HG03280 (cell line): ENCODE data around the gene C2.
"Not testable (repeated sequence)": the region's sequence is repeated elsewhere in the genome, so short reads cannot be mapped to it uniquely, and the experiment has no call there.

Source experiments
- ATAC-seq: cut with Tn5 transposase; IDR thresholded peaks from one replicate; pipeline ENCODE4 v1.9.1; 2021; ENCODE audit warnings: mild to moderate bottlenecking, moderate library complexity; ENCODE audit not compliant: unreplicated experiment

C2 gene

DNA sequence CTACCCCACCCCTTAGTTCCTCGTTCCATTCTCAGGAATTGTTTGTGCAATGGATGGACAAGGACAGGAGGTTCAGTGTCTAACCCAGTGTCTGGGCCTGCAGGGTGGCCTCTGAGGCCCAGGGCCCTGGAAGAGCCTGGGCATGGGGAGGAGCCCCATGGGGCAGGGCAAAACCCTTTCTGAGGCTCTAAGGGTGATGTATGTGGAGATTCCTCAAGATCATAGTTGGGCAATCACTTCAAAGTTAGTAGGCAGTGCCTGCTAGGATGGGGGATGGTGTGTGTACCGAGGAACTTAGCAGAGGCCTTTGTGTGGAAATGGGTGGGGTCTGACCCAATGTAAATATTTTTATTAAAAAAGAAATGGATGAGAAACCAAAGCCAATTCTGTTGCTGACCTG, 6.7 kb upstream of the C2 start:
- no peak for ATAC-seq

DNA sequence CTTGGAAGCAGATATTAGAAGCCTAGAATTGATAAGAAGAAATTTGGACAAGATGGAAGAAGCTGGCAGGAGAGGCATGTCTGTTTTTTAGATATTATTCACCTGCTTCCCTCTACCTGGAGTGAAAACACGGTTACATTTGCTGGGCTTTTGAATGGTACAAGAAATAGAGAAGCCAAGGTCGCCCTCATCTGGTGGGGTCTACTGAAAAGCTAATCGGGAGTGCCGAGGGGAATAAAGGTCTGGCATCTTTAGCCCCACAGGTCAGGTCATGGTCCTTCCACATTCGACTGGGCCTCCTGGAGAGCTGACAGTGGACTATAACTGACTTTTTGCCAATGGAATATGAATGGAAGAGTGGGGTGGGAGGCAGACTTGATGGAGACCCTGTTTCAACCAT, 4.6 kb upstream of the C2 start:
- ATAC-seq: no peak

DNA sequence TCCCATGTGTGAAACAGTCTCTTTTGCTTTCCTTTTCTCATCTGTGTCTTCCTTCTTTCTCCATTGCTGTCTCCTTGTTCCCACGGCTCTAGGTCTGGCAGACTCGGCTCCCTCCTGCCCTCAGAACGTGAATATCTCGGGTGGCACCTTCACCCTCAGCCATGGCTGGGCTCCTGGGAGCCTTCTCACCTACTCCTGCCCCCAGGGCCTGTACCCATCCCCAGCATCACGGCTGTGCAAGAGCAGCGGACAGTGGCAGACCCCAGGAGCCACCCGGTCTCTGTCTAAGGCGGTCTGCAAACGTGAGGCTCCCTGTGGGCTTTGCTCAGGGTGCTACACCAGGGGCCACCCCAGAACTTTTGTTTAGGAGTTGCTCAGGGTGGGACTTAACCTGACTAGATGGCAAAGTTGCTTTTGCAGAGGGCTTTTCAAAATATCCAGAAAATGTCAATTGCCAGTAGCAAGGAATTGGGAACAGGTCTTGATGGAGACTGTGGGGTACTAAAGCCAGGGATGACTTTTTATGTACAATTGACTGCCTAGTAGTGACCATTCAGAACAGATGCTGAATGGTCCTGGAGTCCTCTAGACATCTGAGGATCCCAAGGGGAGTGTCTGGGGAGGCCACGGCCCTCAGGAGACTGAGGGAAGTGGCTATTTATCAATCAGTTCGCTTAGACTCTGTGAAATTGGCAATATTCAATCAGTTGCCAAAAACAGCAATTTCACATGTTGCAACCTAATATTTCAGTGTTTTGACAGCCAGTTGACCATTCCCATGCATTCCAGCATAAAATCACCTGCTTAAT, 550 bp downstream of the C2 start:
- no peak for ATAC-seq

DNA sequence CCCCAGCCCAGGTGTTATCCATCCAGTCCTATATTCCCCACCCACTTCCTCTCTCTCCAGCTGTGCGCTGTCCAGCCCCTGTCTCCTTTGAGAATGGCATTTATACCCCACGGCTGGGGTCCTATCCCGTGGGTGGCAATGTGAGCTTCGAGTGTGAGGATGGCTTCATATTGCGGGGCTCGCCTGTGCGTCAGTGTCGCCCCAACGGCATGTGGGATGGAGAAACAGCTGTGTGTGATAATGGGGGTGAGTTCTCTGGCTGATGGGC, 1.1 kb downstream of the C2 start:
- ATAC-seq: no peak

DNA sequence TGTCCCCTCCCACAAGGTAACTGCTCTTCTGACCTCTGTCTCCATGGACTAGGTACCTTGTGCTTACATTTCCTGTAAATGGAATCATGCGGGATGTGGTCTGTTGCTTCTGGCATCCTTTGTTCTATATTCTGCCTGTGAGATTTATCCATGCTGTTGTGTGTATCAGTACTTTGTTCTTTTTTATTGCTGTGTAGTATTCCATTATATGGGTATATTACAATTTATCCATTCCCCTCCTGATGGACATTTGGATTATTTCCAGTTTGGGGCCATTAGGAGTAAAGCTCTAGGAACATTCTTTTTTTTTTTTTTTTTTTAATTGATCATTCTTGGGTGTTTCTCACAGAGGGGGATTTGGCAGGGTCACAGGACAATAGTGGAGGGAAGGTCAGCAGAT, 3.4 kb downstream of the C2 start:
- no peak for ATAC-seq

- ATAC-seq: not testable (repeated sequence)
Observed at GRCh38 chr6:31932137-31932536, 4.6 kb downstream of the C2 start.

- ATAC-seq: no peak
Observed at GRCh38 chr6:31933537-31933936, 6.0 kb downstream of the C2 start.

- no peak for ATAC-seq
Observed at GRCh38 chr6:31935021-31935420, 7.5 kb downstream of the C2 start.

GRCh38 chr6:31935823-31936222, 8.3 kb downstream of the C2 start:
- no peak for ATAC-seq

DNA sequence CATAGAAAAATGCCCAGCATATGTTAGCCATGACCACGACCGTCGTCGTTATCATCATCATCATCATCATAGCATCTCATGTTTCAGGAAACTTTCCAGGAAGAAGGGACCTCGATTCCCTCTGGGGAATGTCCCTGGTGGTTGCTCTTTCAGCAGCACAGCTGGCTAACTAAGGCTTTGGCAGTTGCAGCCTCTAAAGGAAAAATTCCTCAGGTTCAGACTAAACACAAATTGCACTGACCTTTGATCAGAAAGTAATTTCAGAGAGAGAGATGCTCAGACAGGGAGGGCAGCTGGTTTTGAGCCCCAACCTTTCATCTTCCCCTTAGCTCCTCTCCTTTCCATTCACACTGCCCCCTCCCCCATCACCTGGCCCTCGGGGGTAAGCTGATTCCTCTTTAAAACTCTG, 12.7 kb downstream of the C2 start:
- ATAC-seq: no peak

GRCh38 chr6:31943742-31944141, 16.2 kb downstream of the C2 start:
- ATAC-seq: no peak

GRCh38 chr6:31945154-31945506, 17.6 kb downstream of the C2 start:
- no peak for ATAC-seq

- no peak for ATAC-seq
Observed at GRCh38 chr6:31945507-31946369, 18.2 kb downstream of the C2 start, which contains the start of gene CFB. Gene CFB, plus strand, starts transcription at chr6:31946095. Its CDS starts 127 bp downstream, at chr6:31946222.

GRCh38 chr6:31946370-31946885, 18.9 kb downstream of the C2 start:
- no peak for ATAC-seq

DNA sequence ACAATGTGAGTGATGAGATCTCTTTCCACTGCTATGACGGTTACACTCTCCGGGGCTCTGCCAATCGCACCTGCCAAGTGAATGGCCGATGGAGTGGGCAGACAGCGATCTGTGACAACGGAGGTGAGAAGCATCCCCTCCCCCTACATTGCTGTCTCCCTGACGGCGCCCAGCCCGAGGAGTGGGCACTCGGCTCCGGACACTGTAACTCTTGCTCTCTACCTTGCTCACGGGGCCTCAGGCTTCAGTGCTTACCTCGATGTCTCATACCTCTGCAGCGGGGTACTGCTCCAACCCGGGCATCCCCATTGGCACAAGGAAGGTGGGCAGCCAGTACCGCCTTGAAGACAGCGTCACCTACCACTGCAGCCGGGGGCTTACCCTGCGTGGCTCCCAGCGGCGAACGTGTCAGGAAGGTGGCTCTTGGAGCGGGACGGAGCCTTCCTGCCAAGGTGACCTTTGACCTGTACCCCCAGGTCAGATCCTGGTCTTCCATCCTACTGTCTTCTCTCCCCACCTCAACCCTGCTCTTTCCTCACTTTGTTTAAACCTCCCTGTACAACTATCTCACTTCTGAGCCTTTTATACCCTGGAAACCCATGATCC, 19.7 kb downstream of the C2 start:
- no peak for ATAC-seq

GRCh38 chr6:31947864-31948263, 20.3 kb downstream of the C2 start:
- no peak for ATAC-seq

- ATAC-seq: no peak
Observed at GRCh38 chr6:31948306-31948705, 20.8 kb downstream of the C2 start.

GRCh38 chr6:31948753-31949413, 21.4 kb downstream of the C2 start:
- ATAC-seq: no peak

- ATAC-seq: no peak
Observed at GRCh38 chr6:31949926-31950548, 22.5 kb downstream of the C2 start.

DNA sequence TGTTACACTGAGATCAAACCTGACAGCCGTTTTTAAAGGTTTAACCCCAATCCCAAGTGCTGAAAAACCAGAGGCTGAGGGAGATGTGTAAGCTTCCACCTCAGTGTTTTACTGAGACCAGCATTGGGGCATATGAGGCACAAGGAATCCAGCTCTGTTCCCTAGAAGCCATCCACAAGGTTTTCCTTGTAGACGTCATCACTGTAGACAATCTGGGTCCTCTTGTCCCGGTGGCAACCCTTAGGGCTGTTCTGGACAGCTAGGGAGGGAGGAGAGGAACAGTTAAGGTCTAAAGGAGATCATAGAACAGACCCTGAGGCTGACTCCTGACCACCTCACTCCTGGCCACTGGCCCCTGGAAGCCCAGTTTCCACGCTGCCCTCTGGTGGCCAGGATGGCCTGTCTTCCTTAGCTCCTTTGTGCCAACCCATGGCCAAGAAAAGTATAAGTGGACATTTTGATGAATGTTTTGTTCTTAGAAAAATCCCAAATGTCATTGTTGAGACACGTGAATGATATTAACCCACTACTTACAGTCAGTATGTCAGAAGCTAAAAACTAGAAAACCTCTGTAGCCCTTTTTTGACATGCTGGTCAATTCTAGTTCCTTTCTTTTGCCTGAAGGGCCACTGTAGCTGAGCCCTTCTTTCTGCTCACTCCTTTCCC, 24.8 kb downstream of the C2 start:
- no peak for ATAC-seq
